ENCODE measurements around the gene TMEM134. TPM values are rescaled to one million over a fixed set of nuclear protein-coding genes. Genes with fewer than 3 reads are reported as not detected.
"Not testable (repeated sequence)": the region's sequence is repeated elsewhere in the genome, so short reads cannot be mapped to it uniquely, and the experiment has no call there.

The TMEM134 gene
- total RNA-seq, 1 donor from 2014 or later = 49.9 TPM

- intact Hi-C loops (cut with DNase I) = no loop called here
- ATAC-seq (no peak), DNase-seq (ENCODE audit: low spot score) (no peak)
Observed at GRCh38 chr11:67489885-67490726, 21.1 kb upstream of the TMEM134 start.

GRCh38 chr11:67489203-67489884 is 20.3 kb upstream of the TMEM134 start:
- ATAC-seq (no peak), DNase-seq (ENCODE audit: low spot score) (no peak)
- intact Hi-C loops (cut with DNase I) = no loop called here

- intact Hi-C loops (cut with DNase I) = no loop called here
- ATAC-seq = no peak
- no peak for DNase-seq (ENCODE audit: low spot score)
Observed at GRCh38 chr11:67486481-67487195, 17.6 kb upstream of the TMEM134 start.

- ATAC-seq; DNase-seq (ENCODE audit: low spot score); intact Hi-C loops (cut with DNase I): not testable (repeated sequence)
Observed at GRCh38 chr11:67485873-67486361, 16.9 kb upstream of the TMEM134 start.

GRCh38 chr11:67484847-67485311 is 15.8 kb upstream of the TMEM134 start:
- intact Hi-C loops (cut with DNase I) = no loop called here
- ATAC-seq (no peak), DNase-seq (ENCODE audit: low spot score) (no peak)

- no peak for ATAC-seq
- peak; percentile 64 for DNase-seq (ENCODE audit: low spot score)
- intact Hi-C loops (cut with DNase I) = no loop called here
Observed at GRCh38 chr11:67483831-67484665, 15.0 kb upstream of the TMEM134 start.

GRCh38 chr11:67482827-67483798 is 14.1 kb upstream of the TMEM134 start, which contains the start of gene AIP:
Gene AIP (plus strand): TSS chr11:67483026. CDS start chr11:67483159, 133 bp downstream.
- intact Hi-C loops (cut with DNase I) = no loop called here
- DNase-seq (ENCODE audit: low spot score) = peak; percentile 98
- peak; percentile 97 for ATAC-seq

- ATAC-seq (peak; percentile 5), DNase-seq (ENCODE audit: low spot score) (no peak)
- intact Hi-C loops (cut with DNase I) = no loop called here
Observed at GRCh38 chr11:67482275-67482826, 13.3 kb upstream of the TMEM134 start.

- intact Hi-C loops (cut with DNase I); DNase-seq (ENCODE audit: low spot score); ATAC-seq: not testable (repeated sequence)
Observed at GRCh38 chr11:67477344-67478050, 8.4 kb upstream of the TMEM134 start.

- DNase-seq (ENCODE audit: low spot score); intact Hi-C loops (cut with DNase I); ATAC-seq: not testable (repeated sequence)
Observed at GRCh38 chr11:67476692-67477091, 7.6 kb upstream of the TMEM134 start.

GRCh38 chr11:67472882-67473281 is 3.8 kb upstream of the TMEM134 start:
- intact Hi-C loops (cut with DNase I) = no loop called here
- ATAC-seq = no peak

GRCh38 chr11:67470337-67471002 is 1.4 kb upstream of the TMEM134 start:
- no peak for ATAC-seq
- intact Hi-C loops (cut with DNase I) = no loop called here
- DNase-seq (ENCODE audit: low spot score) = no peak

More at GRCh38 chr11:67472882-67473281, 3.8 kb upstream of the TMEM134 start:
- no peak for DNase-seq (ENCODE audit: low spot score)

GRCh38 chr11:67469508-67469811 is 409 bp upstream of the TMEM134 start:
- DNase-seq (ENCODE audit: low spot score) (no peak), ATAC-seq (no peak)
- intact Hi-C loops (cut with DNase I) = no loop called here

- intact Hi-C loops (cut with DNase I) = no loop called here
- DNase-seq (ENCODE audit: low spot score) = no peak
- no peak for ATAC-seq
Observed at GRCh38 chr11:67468456-67468758, 644 bp downstream of the TMEM134 start.

- ATAC-seq (no peak), DNase-seq (ENCODE audit: low spot score) (no peak)
- intact Hi-C loops (cut with DNase I) = no loop called here
Observed at GRCh38 chr11:67468056-67468455, 995 bp downstream of the TMEM134 start.
